ENCODE data around the gene NEBL. TPM values are rescaled to one million over a fixed set of nuclear protein-coding genes. Genes with fewer than 3 reads are reported as not detected.
"Not testable (repeated sequence)": the region's sequence is repeated elsewhere in the genome, so short reads cannot be mapped to it uniquely, and the experiment has no call there.

The NEBL gene
- total RNA-seq (3.2 TPM), polyA plus RNA-seq (ENCODE audit: insufficient read depth in 1 of 8, insufficient read length in 8 of 8, low replicate concordance in 1 of 8) (1 to 10 TPM; 1.2 to 7.2 (median 1.5) TPM)
- long read RNA-seq, donor 1 = 0 reads
- long read RNA-seq, donor 2 = 0 reads
- long read RNA-seq, donor 3 = 0 reads
- long read RNA-seq, donor 4, partial matches to known transcripts = 0 of 3 reads
- long read RNA-seq, donor 4, other reads (novel, unspliced or antisense) = 0 of 3 reads
- long read RNA-seq, donor 5, partial matches to known transcripts = 0 of 1 reads
- long read RNA-seq, donor 5, other reads (novel, unspliced or antisense) = 0 of 1 reads
- long read RNA-seq, donor 6, partial matches to known transcripts = 0 of 1 reads
- long read RNA-seq, donor 6, other reads (novel, unspliced or antisense) = 0 of 1 reads
- long read RNA-seq, donor 7 = 0 reads
- long read RNA-seq, donor 8 = 0 reads
- long read RNA-seq, donor 9, partial matches to known transcripts = 0 of 2 reads
- long read RNA-seq, donor 9, other reads (novel, unspliced or antisense) = 0 of 2 reads
- long read RNA-seq, donor 10, partial matches to known transcripts = 0 of 1 reads
- long read RNA-seq, donor 10, other reads (novel, unspliced or antisense) = 0 of 1 reads
- long read RNA-seq, donor 11, partial matches to known transcripts = 0 of 1 reads
- long read RNA-seq, donor 11, other reads (novel, unspliced or antisense) = 0 of 1 reads

- no peaks in the 10 kb centered on the region for H3K27me3 ChIP-seq (ENCODE audit: control insufficient read depth, insufficient read depth, low read length)
- H3K4me1 ChIP-seq (ENCODE audit: control insufficient read depth, insufficient read depth, low read length) = no peaks in the 10 kb centered on the region
- H3K4me3 ChIP-seq (ENCODE audit: low read length) = no peak within 1 kb of the TSS
- H3K36me3 ChIP-seq (ENCODE audit: control insufficient read depth, insufficient read depth, low read length) = no peaks in the 10 kb centered on the region
- H3K9me3 ChIP-seq (replicated peaks; ENCODE audit: control insufficient read depth, low read depth, low read length) = no peaks in the 10 kb centered on the region
- no peak within 1 kb of the TSS for H3K27ac ChIP-seq (ENCODE audit: low read length)
- no CpG with 5 or more reads among the region's 2 CpGs for WGBS (ENCODE audit: insufficient coverage)
- DNase-seq = no peak
Measured at GRCh38 chr10:20897146-20897825, at the start of gene NEBL. NEBL (minus strand) TSS chr10:20897311; CDS start chr10:20897205, 106 bp downstream.

GRCh38 chr10:20945546-20946332 is 48.6 kb upstream of the NEBL start:
- no peaks in the 10 kb centered on the region for H3K27me3 ChIP-seq (ENCODE audit: control insufficient read depth, insufficient read depth, low read length)
- 87% methylated on average over 4 of the region's 9 CpGs for WGBS (ENCODE audit: insufficient coverage)
- H3K27ac ChIP-seq (ENCODE audit: low read length) = no peak overlapping the region
- no peak overlapping the region for H3K4me3 ChIP-seq (ENCODE audit: low read length)
- H3K36me3 ChIP-seq (ENCODE audit: control insufficient read depth, insufficient read depth, low read length) = no peaks in the 10 kb centered on the region
- no peaks in the 10 kb centered on the region for H3K4me1 ChIP-seq (ENCODE audit: control insufficient read depth, insufficient read depth, low read length)
- no peak for DNase-seq
- H3K9me3 ChIP-seq (replicated peaks; ENCODE audit: control insufficient read depth, low read depth, low read length) = no peaks in the 10 kb centered on the region

GRCh38 chr10:20944789-20945502 is 47.8 kb upstream of the NEBL start:
- no peak for DNase-seq
- H3K9me3 ChIP-seq (replicated peaks; ENCODE audit: control insufficient read depth, low read depth, low read length) = no peaks in the 10 kb centered on the region
- no peaks in the 10 kb centered on the region for H3K27me3 ChIP-seq (ENCODE audit: control insufficient read depth, insufficient read depth, low read length)
- H3K4me1 ChIP-seq (ENCODE audit: control insufficient read depth, insufficient read depth, low read length) = no peaks in the 10 kb centered on the region
- H3K4me3 ChIP-seq (ENCODE audit: low read length) = no peak overlapping the region
- H3K36me3 ChIP-seq (ENCODE audit: control insufficient read depth, insufficient read depth, low read length) = no peaks in the 10 kb centered on the region
- WGBS (ENCODE audit: insufficient coverage) = 93% methylated on average over 3 of the region's 7 CpGs
- no peak overlapping the region for H3K27ac ChIP-seq (ENCODE audit: low read length)

GRCh38 chr10:20939414-20939813 is 42.3 kb upstream of the NEBL start:
- H3K36me3 ChIP-seq (ENCODE audit: control insufficient read depth, insufficient read depth, low read length); H3K4me1 ChIP-seq (ENCODE audit: control insufficient read depth, insufficient read depth, low read length): not testable (repeated sequence)
- WGBS (ENCODE audit: insufficient coverage) = no CpG with 5 or more reads among the region's 5 CpGs

GRCh38 chr10:20936396-20936795 is 39.3 kb upstream of the NEBL start:
- H3K4me3 ChIP-seq (ENCODE audit: low read length) = no peak overlapping the region
- H3K36me3 ChIP-seq (ENCODE audit: control insufficient read depth, insufficient read depth, low read length) = no peaks in the 10 kb centered on the region
- H3K9me3 ChIP-seq (replicated peaks; ENCODE audit: control insufficient read depth, low read depth, low read length) = no peaks in the 10 kb centered on the region
- H3K4me1 ChIP-seq (ENCODE audit: control insufficient read depth, insufficient read depth, low read length) = no peaks in the 10 kb centered on the region
- H3K27me3 ChIP-seq (ENCODE audit: control insufficient read depth, insufficient read depth, low read length) = no peaks in the 10 kb centered on the region
- DNase-seq = peak; percentile 61
- no peak overlapping the region for H3K27ac ChIP-seq (ENCODE audit: low read length)

More at GRCh38 chr10:20939414-20939813, 42.3 kb upstream of the NEBL start:
- not testable (repeated sequence) for H3K4me3 ChIP-seq (ENCODE audit: low read length); H3K27ac ChIP-seq (ENCODE audit: low read length); H3K9me3 ChIP-seq (replicated peaks; ENCODE audit: control insufficient read depth, low read depth, low read length); DNase-seq; H3K27me3 ChIP-seq (ENCODE audit: control insufficient read depth, insufficient read depth, low read length)

- DNase-seq = no peak
- H3K4me1 ChIP-seq (ENCODE audit: control insufficient read depth, insufficient read depth, low read length) = no peaks in the 10 kb centered on the region
- H3K4me3 ChIP-seq (ENCODE audit: low read length) = no peak overlapping the region
- no peaks in the 10 kb centered on the region for H3K27me3 ChIP-seq (ENCODE audit: control insufficient read depth, insufficient read depth, low read length)
- no peaks in the 10 kb centered on the region for H3K9me3 ChIP-seq (replicated peaks; ENCODE audit: control insufficient read depth, low read depth, low read length)
- WGBS (ENCODE audit: insufficient coverage) = no CpG with 5 or more reads among the region's 2 CpGs
- H3K36me3 ChIP-seq (ENCODE audit: control insufficient read depth, insufficient read depth, low read length) = no peaks in the 10 kb centered on the region
- H3K27ac ChIP-seq (ENCODE audit: low read length) = no peak overlapping the region
Measured at GRCh38 chr10:20935931-20936330, 38.8 kb upstream of the NEBL start.

- H3K4me1 ChIP-seq (ENCODE audit: control insufficient read depth, insufficient read depth, low read length) = no peaks in the 10 kb centered on the region
- 83% methylated on average over 2 of the region's 8 CpGs for whole genome bisulfite sequencing (ENCODE audit: insufficient coverage)
Measured at GRCh38 chr10:20935301-20935700, 38.2 kb upstream of the NEBL start.

GRCh38 chr10:20933705-20934104 is 36.6 kb upstream of the NEBL start:
- DNase-seq = no peak
- Histone ChIP-seq H3K4me1 (ENCODE audit: control insufficient read depth, insufficient read depth, low read length) (no peaks in the 10 kb centered on the region), H3K36me3 (ENCODE audit: control insufficient read depth, insufficient read depth, low read length) (no peaks in the 10 kb centered on the region), H3K4me3 (ENCODE audit: low read length) (no peak overlapping the region), H3K27ac (ENCODE audit: low read length) (no peak overlapping the region), H3K9me3 (replicated peaks; ENCODE audit: control insufficient read depth, low read depth, low read length) (no peaks in the 10 kb centered on the region), H3K27me3 (ENCODE audit: control insufficient read depth, insufficient read depth, low read length) (no peaks in the 10 kb centered on the region)
- WGBS (ENCODE audit: insufficient coverage) = no CpG with 5 or more reads among the region's 2 CpGs

More at GRCh38 chr10:20935301-20935700, 38.2 kb upstream of the NEBL start:
- H3K27me3 ChIP-seq (ENCODE audit: control insufficient read depth, insufficient read depth, low read length) = no peaks in the 10 kb centered on the region
- H3K4me3 ChIP-seq (ENCODE audit: low read length) = no peak overlapping the region
- H3K9me3 ChIP-seq (replicated peaks; ENCODE audit: control insufficient read depth, low read depth, low read length) = no peaks in the 10 kb centered on the region
- no peaks in the 10 kb centered on the region for H3K36me3 ChIP-seq (ENCODE audit: control insufficient read depth, insufficient read depth, low read length)
- H3K27ac ChIP-seq (ENCODE audit: low read length) = no peak overlapping the region
- DNase-seq = no peak

- Histone ChIP-seq H3K36me3 (ENCODE audit: control insufficient read depth, insufficient read depth, low read length) (no peaks in the 10 kb centered on the region), H3K27me3 (ENCODE audit: control insufficient read depth, insufficient read depth, low read length) (no peaks in the 10 kb centered on the region), H3K4me1 (ENCODE audit: control insufficient read depth, insufficient read depth, low read length) (no peaks in the 10 kb centered on the region), H3K9me3 (replicated peaks; ENCODE audit: control insufficient read depth, low read depth, low read length) (no peaks in the 10 kb centered on the region), H3K4me3 (ENCODE audit: low read length) (no peak overlapping the region), H3K27ac (ENCODE audit: low read length) (no peak overlapping the region)
- DNase-seq = no peak
- WGBS (ENCODE audit: insufficient coverage) = 90% methylated on average over 3 of the region's 5 CpGs
Measured at GRCh38 chr10:20932606-20933126, 35.6 kb upstream of the NEBL start.

Measured in muscle of leg (tissue), 16 donors.